GM23248 (cell line): ENCODE results near the gene TMEM98. TPM values are rescaled to one million over a fixed set of nuclear protein-coding genes. Genes with fewer than 3 reads are reported as not detected.

ENCODE experiments used
- DNase-seq: peaks from one replicate; pipeline ENCODE4 v3.0.0-alpha.2; 2015
- H2AFZ ChIP-seq: fragments of 200-600 bp; sonication (generic); 2 replicates; pipeline ENCODE4 v1.6.1; 2016; ENCODE audit warnings: antibody characterized with exemption
- H3F3A ChIP-seq: fragments of 200-600 bp; sonication (generic); 2 replicates; pipeline ENCODE4 v1.6.1; 2016; ENCODE audit warnings: mild to moderate bottlenecking, antibody characterized with exemption, mixed run types; ENCODE audit not compliant: insufficient read depth
- H3K27ac ChIP-seq: fragments of 200-600 bp; sonication (generic); 2 replicates; pipeline ENCODE4 v1.5.1; 2016; ENCODE audit warnings: mild to moderate bottlenecking
- H3K27me3 ChIP-seq: fragments of 200-600 bp; sonication (generic); replicated peaks from 2 replicates; pipeline ENCODE4 v1.6.1; 2016; ENCODE audit warnings: mild to moderate bottlenecking; ENCODE audit not compliant: insufficient read depth
- H3K36me3 ChIP-seq: fragments of 200-600 bp; sonication (generic); 2 replicates; pipeline ENCODE4 v1.6.1; 2016; ENCODE audit warnings: low read depth, mild to moderate bottlenecking
- H3K4me1 ChIP-seq: fragments of 200-600 bp; sonication (generic); 2 replicates; pipeline ENCODE4 v1.6.1; 2016; ENCODE audit warnings: mild to moderate bottlenecking; ENCODE audit not compliant: insufficient read depth
- H3K4me2 ChIP-seq: fragments of 200-600 bp; sonication (generic); one replicate; pipeline ENCODE4 v1.6.1; 2016; ENCODE audit warnings: mild to moderate bottlenecking; ENCODE audit not compliant: unreplicated experiment
- H3K4me3 ChIP-seq: fragments of 200-600 bp; sonication (generic); 2 replicates; pipeline ENCODE4 v1.5.1; 2016; ENCODE audit warnings: mild to moderate bottlenecking
- H3K79me2 ChIP-seq: fragments of 200-600 bp; sonication (generic); 2 replicates; pipeline ENCODE4 v1.6.1; 2016; ENCODE audit warnings: mild to moderate bottlenecking; ENCODE audit not compliant: insufficient read depth
- H3K9ac ChIP-seq: fragments of 200-600 bp; sonication (generic); 2 replicates; pipeline ENCODE4 v1.6.1; 2016; ENCODE audit warnings: mild to moderate bottlenecking
- H3K9me2 ChIP-seq: fragments of 200-600 bp; sonication (generic); 2 replicates; pipeline ENCODE4 v1.6.1; 2016; ENCODE audit warnings: mixed run types, mild to moderate bottlenecking, moderate library complexity; ENCODE audit not compliant: insufficient read depth
- H3K9me3 ChIP-seq: fragments of 200-600 bp; sonication (generic); one replicate; pipeline ENCODE4 v1.6.1; 2017; ENCODE audit warnings: low read depth
- H4K20me1 ChIP-seq: fragments of 200-600 bp; sonication (generic); 2 replicates; pipeline ENCODE4 v1.6.0; 2016; ENCODE audit not compliant: insufficient read depth
- EZH2 ChIP-seq: fragments of 200-600 bp; sonication (generic); IDR thresholded peaks from 2 replicates; pipeline ENCODE4 v1.6.1; 2018; ENCODE audit warnings: antibody characterized with exemption, mild to moderate bottlenecking; ENCODE audit not compliant: insufficient read depth, poor library complexity, severe bottlenecking
- EZH2phosphoT487 ChIP-seq: fragments of 200-600 bp; sonication (generic); IDR thresholded peaks from 2 replicates; pipeline ENCODE4 v1.6.1; 2018; ENCODE audit warnings: antibody characterized with exemption, moderate library complexity, mild to moderate bottlenecking, low read depth; ENCODE audit not compliant: insufficient read depth
- WGBS, 2 experiments: methylation state at CpG; one replicate each; pipeline ENCODE4 v1.1.6; 2015 to 2017; ENCODE audit warnings: low lambda C conversion rate in 2 of 2, low coverage in 1 of 2; ENCODE audit errors: missing lambda C conversion rate in 2 of 2; 5-methylcytosine and 5-hydroxymethylcytosine counted together
- in situ Hi-C: fragments of 300-500 bp; cut with MboI; formaldehyde crosslinking; loops from 2 replicates; pipeline ENCODE4 v1.15.0; 2020
- polyA plus RNA-seq: library from polyadenylated mRNA; unstranded; fragments of >200 nt; fragmentation: Nextera tagmentation; extraction: Ambion mirVana; gene quantifications from 2 replicates; pipeline ENCODE4 v1.2.1, GENCODE V29; 2016
- total RNA-seq: library from RNA; depleted of rRNA; stranded (reverse); fragments of >200 nt; shearing (Covaris generic); gene quantifications from 2 replicates; pipeline ENCODE4 v1.2.3, GENCODE V29; 2014

TMEM98 gene
- total and polyA plus RNA-seq, 2 experiments from 2014 or later: 148 to 153 TPM

DNA sequence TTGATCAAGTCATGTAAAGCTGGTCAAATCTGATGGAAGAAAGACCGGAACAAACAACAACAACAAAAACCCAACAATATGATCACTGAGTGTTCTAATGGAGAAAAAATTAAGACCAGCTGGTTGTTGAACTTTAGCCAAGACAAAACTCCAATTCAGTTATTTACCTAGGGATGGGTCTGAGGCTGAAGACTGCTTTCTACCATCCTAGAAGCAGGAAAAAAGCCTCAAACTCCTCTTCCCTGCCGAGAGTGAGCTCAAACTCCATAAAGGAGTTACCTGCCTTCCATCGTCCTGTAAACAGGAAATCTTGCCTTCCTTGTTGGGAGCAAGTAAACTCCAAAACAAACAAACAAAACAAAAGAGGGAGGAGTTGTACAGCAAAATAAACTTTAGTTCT, 23.1 kb upstream of the TMEM98 start:
- in situ Hi-C loops: loop anchor here (10.0 to 25.0 kb wide), 2 partner anchors 120 to 243 kb away; no protein-coding TSS in a partner anchor
- Histone ChIP-seq H3K9me2 (no peaks in the 10 kb centered on the region), H3K4me2 (no peak overlapping the region), H2AFZ (no peak overlapping the region), H3K4me3 (no peak overlapping the region), H3K27ac (no peak overlapping the region), H3K36me3 (no peaks in the 10 kb centered on the region), H3K9me3 (no peaks in the 10 kb centered on the region), H3K9ac (no peak overlapping the region), H4K20me1 (no peaks in the 10 kb centered on the region), H3K4me1 (peaks cover 5% of the 10 kb centered on the region), H3F3A (no peaks in the 10 kb centered on the region), H3K79me2 (no peaks in the 10 kb centered on the region), H3K27me3 (no peaks in the 10 kb centered on the region)
- TF ChIP-seq EZH2phosphoT487: no peak
- no peak for TF ChIP-seq EZH2
- no peak for DNase-seq
- WGBS, 2 experiments: 60 to 64% methylated on average over 3 of the region's 3 CpGs

DNA sequence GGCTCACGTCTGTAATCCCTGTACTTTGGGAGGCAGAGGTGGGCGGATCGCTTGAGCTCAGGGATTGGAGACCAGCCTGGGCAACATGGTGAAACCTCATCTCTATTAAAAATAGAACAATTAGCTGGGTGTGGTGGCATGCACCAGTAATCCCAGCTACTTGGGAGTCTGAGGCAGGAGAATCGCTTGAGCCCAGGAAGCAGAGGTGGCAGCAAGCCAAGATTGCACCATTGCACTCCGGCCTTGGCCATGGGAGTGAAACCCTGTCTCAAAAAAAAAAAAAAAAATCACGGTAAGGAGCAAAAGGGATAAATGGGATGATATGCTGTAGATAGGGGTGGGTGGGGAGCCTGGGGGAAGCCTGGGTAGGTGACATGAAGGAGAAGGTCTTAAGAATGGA, 20.4 kb upstream of the TMEM98 start:
- no peaks in the 10 kb centered on the region for H3K27me3 ChIP-seq
- H3F3A ChIP-seq: peaks cover 18% of the 10 kb centered on the region
- H3K9me2 ChIP-seq: no peaks in the 10 kb centered on the region
- no peak overlapping the region for H3K9ac ChIP-seq
- TF ChIP-seq EZH2phosphoT487: no peak
- TF ChIP-seq EZH2: no peak
- no peaks in the 10 kb centered on the region for H3K79me2 ChIP-seq
- H4K20me1 ChIP-seq: no peaks in the 10 kb centered on the region
- no peaks in the 10 kb centered on the region for H3K9me3 ChIP-seq
- no peak for DNase-seq
- 84 to 87% methylated on average over 6 of the region's 6 CpGs for WGBS, 2 experiments
- no peaks in the 10 kb centered on the region for H3K36me3 ChIP-seq
- H2AFZ ChIP-seq: no peak overlapping the region
- no peak overlapping the region for H3K4me3 ChIP-seq
- peaks cover 15% of the 10 kb centered on the region for H3K4me1 ChIP-seq
- in situ Hi-C loops: loop anchor here (10.0 to 25.0 kb wide), 2 partner anchors 123 to 245 kb away; no protein-coding TSS in a partner anchor
- no peak overlapping the region for H3K27ac ChIP-seq
- H3K4me2 ChIP-seq: no peak overlapping the region

DNA sequence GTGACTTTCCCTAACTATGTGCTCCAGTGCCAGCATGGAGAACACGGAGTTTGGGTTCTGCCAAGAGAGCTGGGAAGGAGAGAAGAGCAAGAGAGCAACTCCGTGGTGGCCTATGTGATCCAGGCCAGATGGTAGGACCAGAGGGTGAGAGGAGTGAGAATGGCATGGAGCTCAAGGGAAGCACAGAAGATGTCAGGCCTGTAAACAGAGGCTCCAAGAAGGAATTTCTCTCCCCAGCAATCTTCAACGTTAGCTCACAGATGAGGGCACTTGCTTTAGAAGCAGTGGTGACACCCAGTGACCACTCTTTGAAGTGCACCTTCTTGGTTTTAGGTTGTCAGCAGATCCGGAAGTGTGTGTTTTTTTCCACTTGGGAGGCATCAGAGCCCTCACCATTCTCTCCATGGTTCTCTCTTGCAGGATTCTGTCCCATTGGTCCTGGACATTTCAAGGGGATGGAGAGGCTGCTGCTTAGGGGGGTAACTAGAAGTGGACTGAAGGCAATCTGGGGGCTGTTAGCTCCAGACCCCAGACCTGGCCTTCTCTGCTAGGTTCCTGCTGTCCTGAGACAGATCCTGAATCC, 18.1 kb upstream of the TMEM98 start:
- H3K4me2 ChIP-seq: peak overlapping the region; percentile 28
- no peaks in the 10 kb centered on the region for H4K20me1 ChIP-seq
- WGBS, 2 experiments: 6 to 8% methylated on average over 4 of the region's 4 CpGs
- H3K4me1 ChIP-seq: peaks cover 17% of the 10 kb centered on the region
- no peaks in the 10 kb centered on the region for H3K9me3 ChIP-seq
- no peak overlapping the region for H3K4me3 ChIP-seq
- H3K27ac ChIP-seq: no peak overlapping the region
- no peak for TF ChIP-seq EZH2
- no peak for TF ChIP-seq EZH2phosphoT487
- peak overlapping the region; percentile 57 for H3K9ac ChIP-seq
- no peaks in the 10 kb centered on the region for H3K9me2 ChIP-seq
- H3K36me3 ChIP-seq: no peaks in the 10 kb centered on the region
- in situ Hi-C loops: loop anchor here (10.0 to 25.0 kb wide), 2 partner anchors 125 to 248 kb away; no protein-coding TSS in a partner anchor
- no peaks in the 10 kb centered on the region for H3K79me2 ChIP-seq
- DNase-seq: peak; percentile 91
- H2AFZ ChIP-seq: peak overlapping the region; percentile 96
- H3F3A ChIP-seq: peaks cover 23% of the 10 kb centered on the region
- H3K27me3 ChIP-seq: no peaks in the 10 kb centered on the region

DNA sequence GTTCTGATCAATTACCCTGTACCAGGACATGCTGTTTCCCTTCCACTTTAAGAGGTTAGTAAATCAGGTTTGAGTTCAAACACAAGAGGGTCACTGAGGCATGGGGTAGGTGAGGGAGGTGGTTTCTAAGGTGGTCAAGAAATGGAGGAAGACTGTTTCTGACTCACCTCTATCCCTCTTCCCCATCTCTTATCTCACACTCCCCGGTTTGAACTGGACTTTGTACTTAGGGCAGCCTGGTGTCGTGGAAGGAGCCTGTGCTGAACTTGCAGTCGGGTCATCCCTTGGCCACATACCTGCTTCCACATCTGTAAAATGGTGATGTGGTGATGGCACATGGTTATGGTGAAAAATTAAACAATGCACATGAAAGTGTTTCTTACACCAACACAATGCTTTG, 17.2 kb upstream of the TMEM98 start:
- H2AFZ ChIP-seq: peak overlapping the region; percentile 96
- H3K27me3 ChIP-seq: no peaks in the 10 kb centered on the region
- no peaks in the 10 kb centered on the region for H3K79me2 ChIP-seq
- no peak overlapping the region for H3K4me2 ChIP-seq
- no peak for DNase-seq
- H3K4me3 ChIP-seq: no peak overlapping the region
- peaks cover 17% of the 10 kb centered on the region for H3K4me1 ChIP-seq
- H3K36me3 ChIP-seq: no peaks in the 10 kb centered on the region
- H3K27ac ChIP-seq: no peak overlapping the region
- WGBS, 2 experiments: 87 to 94% methylated on average over 3 of the region's 3 CpGs
- H3F3A ChIP-seq: peaks cover 23% of the 10 kb centered on the region
- no peaks in the 10 kb centered on the region for H3K9me3 ChIP-seq
- TF ChIP-seq EZH2 (no peak), EZH2phosphoT487 (no peak)
- no peaks in the 10 kb centered on the region for H3K9me2 ChIP-seq
- H4K20me1 ChIP-seq: no peaks in the 10 kb centered on the region
- in situ Hi-C loops: loop anchor here (25.0 kb wide), 1 partner anchor 248 kb away; no protein-coding TSS in a partner anchor
- H3K9ac ChIP-seq: no peak overlapping the region
